ENCODE data around the gene RHBDD3. TPM values are rescaled to one million over a fixed set of nuclear protein-coding genes. Genes with fewer than 3 reads are reported as not detected.

RHBDD3 gene
- total and polyA plus RNA-seq, 9 of the 15 experiments (the other 6 are each of a cell fraction or from before 2014, with no cell fraction given): 0.32 to 35.6 (median 14.0) TPM

DNA sequence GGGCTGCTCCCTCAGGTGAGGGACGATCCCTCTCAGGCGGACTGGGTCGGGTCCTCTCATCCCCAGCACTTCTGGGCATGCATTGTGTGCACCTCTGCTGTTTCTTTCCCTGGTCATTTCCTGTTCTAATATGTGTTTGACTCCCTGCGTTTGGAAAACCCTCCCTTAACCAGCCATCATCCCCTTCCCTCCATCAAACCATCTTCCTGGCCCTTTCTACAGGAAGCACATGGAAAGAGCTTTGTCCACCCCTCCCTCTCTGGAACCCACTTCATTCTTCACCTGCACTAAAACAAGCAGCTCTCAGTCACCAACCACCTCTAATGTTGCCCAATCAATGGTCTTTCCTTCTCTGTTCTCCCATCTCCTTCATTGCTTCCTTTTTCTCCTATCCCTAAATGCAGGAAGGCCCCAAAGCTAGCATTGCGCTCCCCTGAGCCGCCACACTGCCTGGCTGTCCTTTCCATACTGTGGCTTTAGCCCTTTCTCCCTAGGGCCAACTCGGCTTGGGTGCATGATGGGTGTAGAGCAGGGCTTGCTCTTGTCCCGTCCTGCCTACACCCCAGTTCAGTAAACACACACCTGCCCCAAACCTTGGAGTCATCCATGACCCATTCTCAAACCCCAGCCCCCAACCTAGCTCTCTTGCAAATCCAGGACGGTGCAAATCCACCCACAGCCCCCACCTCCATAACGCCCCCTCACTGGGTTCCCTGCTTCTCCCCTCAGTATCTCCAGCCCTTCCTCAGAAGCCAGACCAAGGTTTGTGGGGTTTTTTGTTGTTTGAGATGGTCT, 33.2 kb upstream of the RHBDD3 start (continued):
- no peak for TF ChIP-seq ZFP36 (IDR thresholded peaks at IDR 0.05; ENCODE audit: low read depth, low read length, partially characterized antibody)
- TF ChIP-seq BRF1 (IDR thresholded peaks at IDR 0.05; ENCODE audit: borderline replicate concordance, extremely low read depth, insufficient read length): no peak
- TF ChIP-seq CCNT2 (IDR thresholded peaks at IDR 0.05; ENCODE audit: borderline replicate concordance, extremely low read depth, insufficient read length, low read depth, low read length): peak; percentile 25
- peak; percentile 59; the same call in 1 of the 2 replicates for TF ChIP-seq ZBTB33 (CRISPR knock-in tag; IDR thresholded peaks at IDR 0.05)
- TF ChIP-seq SETDB1 (IDR thresholded peaks at IDR 0.05; ENCODE audit: low read length): no peak
- TF ChIP-seq, protein P1, sequence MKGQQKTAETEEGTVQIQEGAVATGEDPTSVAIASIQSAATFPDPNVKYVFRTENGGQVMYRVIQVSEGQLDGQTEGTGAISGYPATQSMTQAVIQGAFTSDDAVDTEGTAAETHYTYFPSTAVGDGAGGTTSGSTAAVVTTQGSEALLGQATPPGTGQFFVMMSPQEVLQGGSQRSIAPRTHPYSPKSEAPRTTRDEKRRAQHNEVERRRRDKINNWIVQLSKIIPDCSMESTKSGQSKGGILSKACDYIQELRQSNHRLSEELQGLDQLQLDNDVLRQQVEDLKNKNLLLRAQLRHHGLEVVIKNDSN (CRISPR knock-in tag; IDR thresholded peaks at IDR 0.05): no peak
- no peak for TF ChIP-seq DPF2 (IDR thresholded peaks at IDR 0.05)
- no peak for TF ChIP-seq PPARD (CRISPR knock-in tag; IDR thresholded peaks at IDR 0.05)
- no peak for TF ChIP-seq ZNF239 (CRISPR knock-in tag; IDR thresholded peaks at IDR 0.05)
- no peak for TF ChIP-seq ZNF282 (CRISPR knock-in tag; IDR thresholded peaks at IDR 0.05)
- TF ChIP-seq DDX20 (tag; IDR thresholded peaks at IDR 0.05; ENCODE audit: low read depth): no peak
- TF ChIP-seq ZC3H4 (CRISPR knock-in tag; IDR thresholded peaks at IDR 0.05; ENCODE audit: borderline replicate concordance): no peak
- TF ChIP-seq SAP30 (IDR thresholded peaks at IDR 0.05; ENCODE audit: borderline replicate concordance, insufficient read depth, low read depth, low read length, poor library complexity, severe bottlenecking): no peak
- TF ChIP-seq BRD4 (IDR thresholded peaks at IDR 0.05): no peak
- TF ChIP-seq POLR2AphosphoS5 (IDR thresholded peaks at IDR 0.05; ENCODE audit: control insufficient read depth, insufficient read depth, low read depth, low read length): peak; percentile 27; the same call in 1 of the 2 replicates
- TF ChIP-seq ZSCAN29 (IDR thresholded peaks at IDR 0.05): no peak
- TF ChIP-seq, protein P2, sequence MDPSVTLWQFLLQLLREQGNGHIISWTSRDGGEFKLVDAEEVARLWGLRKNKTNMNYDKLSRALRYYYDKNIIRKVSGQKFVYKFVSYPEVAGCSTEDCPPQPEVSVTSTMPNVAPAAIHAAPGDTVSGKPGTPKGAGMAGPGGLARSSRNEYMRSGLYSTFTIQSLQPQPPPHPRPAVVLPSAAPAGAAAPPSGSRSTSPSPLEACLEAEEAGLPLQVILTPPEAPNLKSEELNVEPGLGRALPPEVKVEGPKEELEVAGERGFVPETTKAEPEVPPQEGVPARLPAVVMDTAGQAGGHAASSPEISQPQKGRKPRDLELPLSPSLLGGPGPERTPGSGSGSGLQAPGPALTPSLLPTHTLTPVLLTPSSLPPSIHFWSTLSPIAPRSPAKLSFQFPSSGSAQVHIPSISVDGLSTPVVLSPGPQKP (CRISPR knock-in tag; IDR thresholded peaks at IDR 0.05): no peak
- TF ChIP-seq TOE1 (IDR thresholded peaks at IDR 0.05; ENCODE audit: borderline replicate concordance): no peak
- no peak for TF ChIP-seq TOE1 (CRISPR knock-in tag; IDR thresholded peaks at IDR 0.05; ENCODE audit: borderline replicate concordance, low read depth)
- TF ChIP-seq POLR2G (IDR thresholded peaks at IDR 0.05; ENCODE audit: low read depth, low read length): 0 out of 2 replicates have a peak, but pooled peaks have one; percentile 4
- TF ChIP-seq, protein P3, sequence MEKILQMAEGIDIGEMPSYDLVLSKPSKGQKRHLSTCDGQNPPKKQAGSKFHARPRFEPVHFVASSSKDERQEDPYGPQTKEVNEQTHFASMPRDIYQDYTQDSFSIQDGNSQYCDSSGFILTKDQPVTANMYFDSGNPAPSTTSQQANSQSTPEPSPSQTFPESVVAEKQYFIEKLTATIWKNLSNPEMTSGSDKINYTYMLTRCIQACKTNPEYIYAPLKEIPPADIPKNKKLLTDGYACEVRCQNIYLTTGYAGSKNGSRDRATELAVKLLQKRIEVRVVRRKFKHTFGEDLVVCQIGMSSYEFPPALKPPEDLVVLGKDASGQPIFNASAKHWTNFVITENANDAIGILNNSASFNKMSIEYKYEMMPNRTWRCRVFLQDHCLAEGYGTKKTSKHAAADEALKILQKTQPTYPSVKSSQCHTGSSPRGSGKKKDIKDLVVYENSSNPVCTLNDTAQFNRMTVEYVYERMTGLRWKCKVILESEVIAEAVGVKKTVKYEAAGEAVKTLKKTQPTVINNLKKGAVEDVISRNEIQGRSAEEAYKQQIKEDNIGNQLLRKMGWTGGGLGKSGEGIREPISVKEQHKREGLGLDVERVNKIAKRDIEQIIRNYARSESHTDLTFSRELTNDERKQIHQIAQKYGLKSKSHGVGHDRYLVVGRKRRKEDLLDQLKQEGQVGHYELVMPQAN (IDR thresholded peaks at IDR 0.05; ENCODE audit: borderline replicate concordance): no peak
- no peak for TF ChIP-seq ZNF140 (CRISPR knock-in tag; IDR thresholded peaks at IDR 0.05)
- TF ChIP-seq SUPT5H (IDR thresholded peaks at IDR 0.05): peak; percentile 78

All from K562 (cell line).